Karpas-422 (cell line): ENCODE measurements around the gene RASA1. TPM values are rescaled to one million over a fixed set of nuclear protein-coding genes. Genes with fewer than 3 reads are reported as not detected.
"Not testable (repeated sequence)": the region's sequence is repeated elsewhere in the genome, so short reads cannot be mapped to it uniquely, and the experiment has no call there.

Experiments
- DNase-seq: peaks from one replicate; pipeline ENCODE4 v3.0.0-alpha.2; 2015
- H2AFZ ChIP-seq: fragments of 200-600 bp; sonication (generic); 2 replicates; pipeline ENCODE4 v1.6.1; 2014; ENCODE audit warnings: antibody characterized with exemption, low read length, mixed read lengths
- H3K27ac ChIP-seq: fragments of 200-600 bp; sonication (generic); 2 replicates; pipeline ENCODE4 v1.5.1; 2014; ENCODE audit warnings: mild to moderate bottlenecking, low read length, moderate library complexity
- H3K27me3 ChIP-seq: fragments of 200-600 bp; sonication (generic); 2 replicates; pipeline ENCODE4 v1.6.1; 2014; ENCODE audit warnings: low read length, mixed read lengths
- H3K36me3 ChIP-seq: fragments of 200-600 bp; sonication (generic); 2 replicates; pipeline ENCODE4 v1.6.1; 2014; ENCODE audit warnings: low read length, mixed read lengths; ENCODE audit not compliant: insufficient read depth
- H3K4me1 ChIP-seq: fragments of 200-600 bp; sonication (generic); 2 replicates; pipeline ENCODE4 v1.6.1; 2014; ENCODE audit warnings: mild to moderate bottlenecking, low read length, mixed read lengths
- H3K4me2 ChIP-seq: fragments of 200-600 bp; sonication (generic); 2 replicates; pipeline ENCODE4 v1.6.1; 2014; ENCODE audit warnings: low read length, low read depth, mild to moderate bottlenecking; ENCODE audit not compliant: poor library complexity, severe bottlenecking
- H3K4me3 ChIP-seq: fragments of 200-600 bp; sonication (generic); 2 replicates; pipeline ENCODE4 v1.5.1; 2014; ENCODE audit warnings: mild to moderate bottlenecking, antibody characterized with exemption, low read length, mixed read lengths
- H3K79me2 ChIP-seq: fragments of 200-600 bp; sonication (generic); 2 replicates; pipeline ENCODE4 v1.6.1; 2014; ENCODE audit warnings: mild to moderate bottlenecking, low read length, mixed read lengths
- H3K9ac ChIP-seq: fragments of 200-600 bp; sonication (generic); 2 replicates; pipeline ENCODE4 v1.6.0; 2014; ENCODE audit warnings: low read length
- H3K9me2 ChIP-seq: fragments of 200-600 bp; sonication (generic), shearing (Covaris generic); replicated peaks from 2 replicates; pipeline ENCODE4 v1.6.0; 2014; ENCODE audit warnings: mild to moderate bottlenecking, low read length, moderate library complexity; ENCODE audit not compliant: insufficient read depth
- H3K9me3 ChIP-seq: fragments of 300-700, 200-600 bp; sonication (generic); 2 replicates; pipeline ENCODE4 v1.6.1; 2014; ENCODE audit warnings: low read length, mixed read lengths
- H4K20me1 ChIP-seq: fragments of 200-600 bp; sonication (generic); 2 replicates; pipeline ENCODE4 v1.6.1; 2014; ENCODE audit warnings: mild to moderate bottlenecking, antibody characterized with exemption, low read length, low read depth; ENCODE audit not compliant: insufficient read depth
- total RNA-seq: library from RNA; depleted of rRNA; stranded (reverse); fragments of >200 nt; shearing (Covaris generic); gene quantifications from 2 replicates; pipeline ENCODE4 v1.2.3, GENCODE V29; 2014; ENCODE audit warnings: low replicate concordance

Gene RASA1
- total RNA-seq, 1 experiment from 2014 or later = 26.3 TPM

- Histone ChIP-seq H3K27me3 (no peaks in the 10 kb centered on the region), H3K27ac (no peak overlapping the region), H3K4me1 (peaks cover 19% of the 10 kb centered on the region), H3K9me2 (no peaks in the 10 kb centered on the region), H2AFZ (no peak overlapping the region), H3K36me3 (no peaks in the 10 kb centered on the region), H3K4me2 (peak overlapping the region; percentile 68), H3K4me3 (peak overlapping the region; percentile 94), H3K79me2 (peaks cover 61% of the 10 kb centered on the region), H3K9me3 (no peaks in the 10 kb centered on the region), H3K9ac (peak overlapping the region; percentile 96), H4K20me1 (no peaks in the 10 kb centered on the region)
- no peak for DNase-seq
These were observed 1.3 kb downstream of the RASA1 start for GRCh38 chr5:87268970-87269377.

- H3K4me2 ChIP-seq, H3K27me3 ChIP-seq, H3K36me3 ChIP-seq, H3K4me3 ChIP-seq, H3K9me2 ChIP-seq, H2AFZ ChIP-seq, H4K20me1 ChIP-seq, DNase-seq, H3K9ac ChIP-seq, H3K27ac ChIP-seq, H3K9me3 ChIP-seq: not testable (repeated sequence)
- Histone ChIP-seq H3K4me1 (peaks cover 21% of the 10 kb centered on the region), H3K79me2 (peaks cover 80% of the 10 kb centered on the region)
These were observed 3.2 kb downstream of the RASA1 start for GRCh38 chr5:87270888-87271287.

DNA sequence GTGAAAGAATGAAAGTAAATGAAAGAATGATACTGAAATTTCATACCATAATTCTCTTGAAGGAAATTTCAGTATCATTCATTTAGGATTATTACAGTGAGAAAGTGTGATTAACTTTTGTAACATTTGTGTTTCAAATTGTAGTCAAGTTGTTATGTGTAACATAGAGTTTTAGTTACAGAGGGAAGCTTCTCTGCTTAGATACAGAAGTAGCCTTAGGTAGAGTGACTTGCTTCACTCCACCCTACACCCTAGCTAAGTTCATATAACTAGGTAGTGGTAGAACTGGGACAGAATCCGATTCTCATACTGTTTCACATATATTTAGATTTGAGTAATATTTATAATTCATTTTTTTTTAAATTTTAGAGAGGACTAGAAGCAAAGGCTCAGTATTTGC is 9.0 kb downstream of the RASA1 start:
- H3K9me3 ChIP-seq = no peaks in the 10 kb centered on the region
- 0 out of 2 replicates have a peak, but pooled peaks cover 3% of the 10 kb centered on the region for H3K36me3 ChIP-seq
- H3K9me2 ChIP-seq = no peaks in the 10 kb centered on the region
- H3K4me2 ChIP-seq = no peak overlapping the region
- no peak overlapping the region for H3K9ac ChIP-seq
- H3K4me1 ChIP-seq = peaks cover 7% of the 10 kb centered on the region; the same call in 1 of the 2 replicates
- peaks cover 100% of the 10 kb centered on the region for H3K79me2 ChIP-seq
- H4K20me1 ChIP-seq = no peaks in the 10 kb centered on the region
- DNase-seq = no peak
- no peaks in the 10 kb centered on the region for H3K27me3 ChIP-seq
- no peak overlapping the region for H2AFZ ChIP-seq
- H3K4me3 ChIP-seq = no peak overlapping the region
- no peak overlapping the region for H3K27ac ChIP-seq

GRCh38 chr5:87277279-87277835 is 9.7 kb downstream of the RASA1 start:
- H4K20me1 ChIP-seq = no peaks in the 10 kb centered on the region
- H3K9me3 ChIP-seq = no peaks in the 10 kb centered on the region
- no peak overlapping the region for H3K27ac ChIP-seq
- peaks cover 7% of the 10 kb centered on the region; the same call in 1 of the 2 replicates for H3K4me1 ChIP-seq
- no peaks in the 10 kb centered on the region for H3K27me3 ChIP-seq
- no peak for DNase-seq
- H2AFZ ChIP-seq = no peak overlapping the region
- no peaks in the 10 kb centered on the region for H3K9me2 ChIP-seq
- no peak overlapping the region for H3K4me2 ChIP-seq
- H3K79me2 ChIP-seq = peaks cover 100% of the 10 kb centered on the region
- H3K4me3 ChIP-seq = no peak overlapping the region
- H3K36me3 ChIP-seq = 0 out of 2 replicates have a peak, but pooled peaks cover 3% of the 10 kb centered on the region
- H3K9ac ChIP-seq = no peak overlapping the region

DNA sequence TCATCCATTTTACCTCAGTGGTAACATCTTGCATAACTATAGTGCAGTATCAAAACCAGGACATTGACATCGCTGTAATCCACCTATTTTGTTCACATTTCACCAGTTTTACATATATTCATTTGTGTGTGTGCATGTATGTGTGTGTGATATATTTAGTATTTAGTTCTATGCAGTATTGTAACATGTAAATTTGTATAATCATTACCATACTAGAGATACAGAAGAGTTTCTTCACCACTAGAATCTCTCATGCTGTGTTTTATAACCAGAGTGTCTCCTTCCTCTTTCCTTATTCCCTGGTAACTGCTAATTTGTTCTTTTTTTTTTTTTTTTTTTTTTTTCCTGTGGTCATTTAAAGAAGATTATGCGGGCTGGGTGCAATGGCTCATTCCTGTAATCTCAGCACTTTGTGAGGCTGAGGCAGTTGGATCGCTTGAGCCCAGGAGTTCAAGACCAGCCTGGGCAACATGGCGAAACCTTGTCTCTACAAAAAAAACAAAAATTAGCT is 11.0 kb downstream of the RASA1 start:
- Histone ChIP-seq H3K4me1 (peaks cover 7% of the 10 kb centered on the region; the same call in 1 of the 2 replicates), H3K4me3 (no peak overlapping the region), H3K9me2 (no peaks in the 10 kb centered on the region), H3K27me3 (no peaks in the 10 kb centered on the region), H2AFZ (no peak overlapping the region), H3K36me3 (0 out of 2 replicates have a peak, but pooled peaks cover 3% of the 10 kb centered on the region), H3K9ac (no peak overlapping the region), H3K4me2 (no peak overlapping the region), H3K79me2 (peaks cover 99% of the 10 kb centered on the region), H4K20me1 (no peaks in the 10 kb centered on the region), H3K9me3 (no peaks in the 10 kb centered on the region), H3K27ac (no peak overlapping the region)
- DNase-seq = no peak

DNA sequence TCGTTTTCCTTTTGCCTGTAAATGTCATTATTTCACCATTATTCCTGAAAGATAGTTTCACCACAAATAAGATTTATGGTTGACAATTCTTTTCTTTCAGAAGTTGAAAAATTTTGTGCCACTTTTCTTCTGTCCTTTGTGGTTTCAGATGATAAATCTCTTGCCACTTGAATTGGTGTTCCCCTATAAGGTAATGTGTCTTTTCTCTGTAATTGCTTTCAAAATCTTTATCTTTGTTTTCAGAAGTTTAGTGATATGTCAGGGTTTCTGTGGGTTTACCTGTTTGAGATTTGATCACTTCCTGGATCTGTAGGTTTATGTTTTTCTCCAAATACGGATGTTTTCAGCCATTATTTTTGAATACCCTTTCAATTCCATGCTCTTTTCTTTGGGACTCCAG is 14.6 kb downstream of the RASA1 start:
- Histone ChIP-seq H3K27me3 (no peaks in the 10 kb centered on the region), H3K4me1 (no peaks in the 10 kb centered on the region), H2AFZ (no peak overlapping the region), H3K27ac (no peak overlapping the region), H3K4me2 (no peak overlapping the region), H3K79me2 (peaks cover 90% of the 10 kb centered on the region), H3K9me3 (no peaks in the 10 kb centered on the region), H4K20me1 (no peaks in the 10 kb centered on the region), H3K9ac (no peak overlapping the region), H3K9me2 (no peaks in the 10 kb centered on the region), H3K36me3 (0 out of 2 replicates have a peak, but pooled peaks cover 11% of the 10 kb centered on the region), H3K4me3 (no peak overlapping the region)
- DNase-seq = no peak

- H3K79me2 ChIP-seq = peaks cover 82% of the 10 kb centered on the region
- H3K27ac ChIP-seq, H3K4me1 ChIP-seq, H3K4me2 ChIP-seq, H3K9me2 ChIP-seq, H4K20me1 ChIP-seq, H3K4me3 ChIP-seq, H3K9ac ChIP-seq, H3K27me3 ChIP-seq, H2AFZ ChIP-seq, H3K9me3 ChIP-seq, DNase-seq: not testable (repeated sequence)
- H3K36me3 ChIP-seq = peaks cover 17% of the 10 kb centered on the region; the same call in 1 of the 2 replicates
These were observed 19.6 kb downstream of the RASA1 start for GRCh38 chr5:87287266-87287665.

DNA sequence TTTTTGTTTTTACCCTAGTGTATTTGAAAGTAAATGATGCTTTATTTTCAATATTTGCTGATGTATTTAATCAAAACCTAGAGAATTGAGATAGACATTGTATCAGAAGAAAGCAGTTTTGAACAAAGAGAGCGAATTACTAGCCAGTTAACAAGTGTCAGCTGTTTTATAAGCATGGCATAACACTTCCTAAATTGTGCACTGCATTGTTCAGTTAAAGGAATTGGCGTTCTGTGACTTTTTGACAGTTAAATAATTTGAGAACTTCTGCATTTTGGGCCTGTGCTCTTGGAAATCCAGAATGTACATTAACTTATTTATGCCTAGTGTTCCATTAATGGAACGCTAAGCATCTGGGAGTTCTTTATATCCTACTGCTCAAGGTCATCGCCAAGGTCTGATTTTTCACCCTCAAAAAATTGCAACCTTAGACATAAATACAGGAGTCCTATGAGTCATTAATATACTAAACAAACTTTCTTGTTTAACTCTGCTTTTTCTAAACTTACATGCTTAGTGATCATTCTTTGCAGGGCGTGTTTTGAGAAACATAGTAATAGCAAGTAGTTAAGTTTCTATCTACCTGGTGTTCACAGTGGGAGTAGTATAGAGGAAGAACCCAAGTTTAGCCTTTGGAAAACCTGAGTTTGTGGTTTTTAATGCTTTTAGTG is 31.1 kb downstream of the RASA1 start:
- H3K79me2 ChIP-seq = peaks cover 95% of the 10 kb centered on the region
- H3K4me3 ChIP-seq = no peak overlapping the region
- H3K27me3 ChIP-seq = no peaks in the 10 kb centered on the region
- no peak overlapping the region for H3K27ac ChIP-seq
- H3K9me2 ChIP-seq = no peaks in the 10 kb centered on the region
- H3K9ac ChIP-seq = no peak overlapping the region
- no peak overlapping the region for H2AFZ ChIP-seq
- peaks cover 3% of the 10 kb centered on the region; the same call in 1 of the 2 replicates for H3K36me3 ChIP-seq
- peaks cover 14% of the 10 kb centered on the region for H3K4me1 ChIP-seq
- H3K4me2 ChIP-seq = no peak overlapping the region
- no peaks in the 10 kb centered on the region for H4K20me1 ChIP-seq
- no peaks in the 10 kb centered on the region for H3K9me3 ChIP-seq
- DNase-seq = no peak
